SU-DHL-6 (cell line): ENCODE data around the gene C19orf33.

Experiments used
- CTCF ChIP-seq: fragments of 200-600 bp; sonication (generic); IDR thresholded peaks from one replicate; pipeline ENCODE4 v1.5.1; 2017; ENCODE audit warnings: antibody characterized with exemption, mild to moderate bottlenecking, low read length, moderate library complexity; ENCODE audit not compliant: insufficient read depth, poor library complexity, severe bottlenecking
- EZH2phosphoT487 ChIP-seq: fragments of 200-600 bp; sonication (generic), shearing (Covaris generic); conservative IDR thresholded peaks from 2 replicates; pipeline ENCODE4 v1.6.1; 2018; ENCODE audit warnings: mild to moderate bottlenecking, antibody characterized with exemption, low read length, moderate library complexity, mixed read lengths

DNA sequence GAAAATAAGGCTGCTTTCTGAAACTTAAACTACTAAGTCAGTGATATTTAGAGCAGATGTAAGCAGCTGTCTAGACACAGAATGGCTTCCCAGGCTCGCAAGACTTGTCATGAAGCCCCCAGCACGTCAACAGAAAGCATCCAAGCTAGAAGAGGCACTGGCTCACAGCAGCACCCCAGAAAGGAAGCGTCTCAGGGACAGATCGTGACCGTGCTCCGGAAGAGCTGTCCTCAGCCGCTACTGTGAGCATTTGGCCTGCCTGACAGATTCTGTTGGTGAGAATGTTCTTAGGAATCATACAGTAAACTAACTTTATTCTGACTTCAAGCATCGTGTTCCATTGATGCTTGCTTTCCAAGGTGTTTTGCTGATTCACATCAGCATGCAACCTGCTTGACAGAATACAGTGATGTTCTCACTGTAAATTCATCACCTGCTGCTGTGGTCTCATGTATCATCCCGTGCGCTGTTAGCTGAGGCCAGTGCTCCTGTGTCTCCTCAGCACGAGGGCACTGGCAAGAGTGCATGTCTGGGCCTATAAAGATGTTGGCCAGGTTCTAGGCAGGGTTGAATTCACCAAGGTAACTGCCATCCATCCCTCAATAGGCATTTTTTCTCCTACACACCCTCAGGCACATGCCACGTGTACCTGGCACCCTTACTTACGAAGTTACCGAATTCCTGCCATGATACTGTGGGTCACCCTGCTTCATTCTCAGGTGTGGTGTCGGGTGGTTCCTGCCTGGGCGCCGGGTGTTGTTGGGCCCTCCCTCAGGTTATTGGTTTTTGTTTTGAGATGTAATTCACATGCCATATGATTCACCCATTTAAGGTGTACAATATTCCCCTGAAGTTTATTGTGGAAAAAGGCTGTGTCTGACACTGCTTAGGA lies 23.8 kb upstream of the C19orf33 start:
- no peak for TF ChIP-seq CTCF
- TF ChIP-seq EZH2phosphoT487, result no peak
